Lower leg skin (tissue), 3 donors: Measurements from ENCODE around the gene SENP8.

Experiments used
- CTCF ChIP-seq, 3 donors: fragments of 450-650 bp; IDR thresholded peaks; one replicate each; pipeline ENCODE4 v1.5.1; 2016; ENCODE audit warnings: antibody characterized with exemption in 3 of 3, mild to moderate bottlenecking in 3 of 3, moderate library complexity in 2 of 3
- POLR2A ChIP-seq, 2 donors: fragments of 450-650 bp; IDR thresholded peaks; one replicate each; pipeline ENCODE4 v1.6.1; 2016 to 2017; ENCODE audit warnings: antibody characterized with exemption in 2 of 2, mild to moderate bottlenecking in 1 of 2, moderate library complexity in 1 of 2

GRCh38 chr15:72106068-72106467 is 12.1 kb upstream of the SENP8 start:
- TF ChIP-seq CTCF (IDR thresholded peaks at IDR 0.05) (no peak), POLR2A (IDR thresholded peaks at IDR 0.05) (no peak)
